SKM-1 (cell line): Measurements from ENCODE around the gene GRIK3.

ENCODE experiments used
- DNase-seq: peaks from one replicate; lab custom pipeline; 2025; ENCODE audit not compliant: unreplicated experiment; lab: John Stamatoyannopoulos, UW

GRIK3 gene

DNA sequence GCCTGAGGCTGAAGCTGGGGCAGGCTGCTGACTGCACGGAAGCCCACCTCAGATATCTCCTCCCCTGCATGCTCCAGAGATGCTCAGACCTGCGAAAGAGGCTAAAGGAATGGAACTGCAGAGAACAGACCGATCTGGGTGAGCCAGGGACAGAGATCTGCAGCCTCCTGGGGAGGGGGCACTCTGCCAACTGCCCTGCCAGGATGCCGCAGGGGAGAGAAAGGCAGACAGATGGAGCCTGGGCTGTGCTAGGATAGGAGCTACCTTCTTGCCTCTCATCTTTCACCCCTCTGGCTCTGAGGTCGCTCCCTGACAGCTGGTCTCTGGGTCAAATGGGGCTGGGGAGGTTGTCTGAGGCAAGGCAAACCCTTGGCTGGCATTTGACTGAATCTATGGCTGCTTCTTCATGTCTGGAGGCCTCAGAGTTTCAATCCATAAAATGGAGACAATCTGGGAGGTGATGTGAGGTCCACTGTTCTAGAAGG, 238.2 kb downstream of the GRIK3 start:
- DNase-seq: no peak

DNA sequence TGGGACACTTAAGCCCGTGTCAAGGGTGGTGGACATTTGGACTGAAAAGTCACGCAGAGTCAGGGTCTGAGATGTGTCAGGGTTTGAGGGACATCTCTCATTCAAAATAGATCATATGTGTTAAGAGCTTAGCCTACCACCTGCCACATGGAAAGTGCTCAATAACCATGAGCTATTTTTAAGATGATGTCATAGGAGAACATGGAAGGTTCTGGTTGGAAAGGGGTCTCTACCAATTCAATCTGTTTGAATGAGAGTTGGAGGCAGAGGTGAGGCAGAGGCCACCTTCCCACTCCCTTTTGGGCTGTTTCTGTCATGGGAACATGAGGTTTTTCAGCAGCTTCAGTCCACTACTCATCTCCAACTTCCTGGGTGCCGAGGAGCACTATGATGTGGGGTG, 239.9 kb downstream of the GRIK3 start:
- no peak for DNase-seq

DNA sequence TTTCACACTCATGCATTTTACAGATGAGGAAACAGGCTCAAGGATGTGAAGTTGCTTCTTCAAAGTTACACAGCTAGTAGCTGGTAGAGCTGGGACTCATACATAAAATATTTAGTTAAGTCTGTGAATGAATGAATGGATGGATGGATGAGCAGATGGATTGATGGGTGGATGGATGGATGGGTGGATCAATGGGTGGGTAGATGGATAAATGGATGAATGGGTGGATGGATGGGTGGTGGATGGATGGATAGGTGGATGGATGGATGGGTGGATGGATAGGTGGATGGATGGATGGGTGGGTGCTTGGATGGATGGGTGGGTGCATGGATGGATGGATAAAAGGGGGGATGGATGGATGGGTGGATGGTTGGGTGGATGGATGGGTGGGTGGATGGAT, 240.9 kb downstream of the GRIK3 start:
- no peak for DNase-seq

DNA sequence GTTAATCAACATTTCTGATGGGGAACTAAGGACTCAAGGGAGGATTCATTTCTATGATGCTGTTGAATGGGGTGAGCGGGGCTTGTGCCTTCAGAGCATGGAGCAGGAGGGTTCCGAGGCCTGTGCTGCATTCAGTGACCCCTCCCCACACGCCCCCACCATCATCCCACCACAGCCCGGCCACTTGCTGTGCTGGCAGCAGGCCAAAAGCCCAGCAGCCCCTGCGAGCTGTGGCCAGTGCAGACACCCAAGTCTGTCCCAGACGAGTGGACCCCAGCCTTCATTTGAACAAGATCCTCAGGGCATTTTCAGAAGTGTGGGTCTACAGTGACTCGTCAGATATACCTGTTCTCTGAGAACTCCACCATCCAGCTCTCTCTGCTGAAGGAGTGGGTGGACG, 242.0 kb downstream of the GRIK3 start:
- no peak for DNase-seq

DNA sequence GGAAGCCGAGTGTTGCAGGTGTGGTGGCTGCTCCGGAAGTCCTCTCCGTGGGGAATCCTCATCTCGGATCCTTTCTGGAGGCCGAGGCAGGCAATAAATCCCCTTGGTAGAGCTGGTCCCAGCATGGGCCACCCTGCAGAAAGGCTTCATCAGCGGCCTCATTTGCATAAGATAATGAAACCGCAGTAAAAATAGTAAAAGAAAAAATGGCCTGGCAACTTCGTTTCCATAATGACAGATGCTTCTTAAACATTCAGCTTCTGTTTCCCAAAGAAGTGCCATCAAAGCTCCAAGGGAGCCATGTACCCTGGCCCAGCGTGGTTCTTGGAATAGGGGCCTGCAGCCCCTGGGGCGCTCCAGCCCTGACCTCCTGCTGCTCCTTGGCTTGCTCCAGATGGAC, 244.1 kb downstream of the GRIK3 start:
- DNase-seq: no peak

DNA sequence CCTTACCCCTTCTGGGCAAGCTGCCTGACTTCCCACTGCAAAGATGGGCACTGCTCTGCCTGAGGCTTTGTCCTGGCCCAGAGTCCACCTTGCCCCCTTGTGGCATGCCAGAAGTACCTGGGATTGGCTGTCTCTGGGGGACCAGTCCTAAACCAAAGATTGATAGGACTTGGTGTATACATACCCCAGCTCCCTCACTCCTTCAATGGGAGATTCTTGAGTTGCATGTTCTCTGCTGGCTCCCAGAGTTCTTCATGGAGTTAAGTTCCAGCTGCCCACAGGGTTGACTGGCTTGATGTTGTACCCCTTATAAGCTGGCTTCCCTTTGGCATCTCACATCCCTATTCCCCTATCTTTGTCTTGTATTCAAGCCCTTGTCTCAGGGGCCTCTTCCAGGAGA, 244.8 kb downstream of the GRIK3 start:
- no peak for DNase-seq

DNA sequence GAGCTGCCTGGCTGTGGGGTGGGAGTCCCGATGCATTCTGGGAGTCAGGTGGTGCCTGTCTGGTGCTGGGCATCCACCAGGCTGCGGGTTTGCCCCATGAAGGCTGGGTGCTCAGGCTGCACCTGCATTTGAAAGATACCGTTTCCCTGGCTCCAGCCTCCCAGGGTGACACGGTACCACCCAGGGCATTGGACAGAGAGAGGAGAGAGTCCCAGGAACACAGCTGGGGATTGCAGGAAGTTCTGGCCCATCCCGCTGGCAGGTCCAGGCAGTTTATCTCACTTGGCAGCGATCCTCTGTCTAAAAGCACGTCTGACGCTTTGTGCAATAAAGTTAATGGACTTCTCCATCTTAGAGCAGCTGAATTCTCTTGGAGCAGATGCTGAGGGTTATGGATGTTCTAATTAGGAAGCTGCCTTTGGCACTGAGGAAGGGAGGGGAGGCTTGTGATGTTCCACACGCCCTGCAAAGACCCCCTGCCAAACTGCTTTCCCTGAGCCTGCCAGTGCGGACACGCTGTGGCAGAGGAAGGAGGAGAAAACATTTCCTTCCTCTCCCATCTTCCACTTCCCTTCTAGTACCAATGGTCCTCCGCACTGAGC, 246.9 kb downstream of the GRIK3 start:
- no peak for DNase-seq

DNA sequence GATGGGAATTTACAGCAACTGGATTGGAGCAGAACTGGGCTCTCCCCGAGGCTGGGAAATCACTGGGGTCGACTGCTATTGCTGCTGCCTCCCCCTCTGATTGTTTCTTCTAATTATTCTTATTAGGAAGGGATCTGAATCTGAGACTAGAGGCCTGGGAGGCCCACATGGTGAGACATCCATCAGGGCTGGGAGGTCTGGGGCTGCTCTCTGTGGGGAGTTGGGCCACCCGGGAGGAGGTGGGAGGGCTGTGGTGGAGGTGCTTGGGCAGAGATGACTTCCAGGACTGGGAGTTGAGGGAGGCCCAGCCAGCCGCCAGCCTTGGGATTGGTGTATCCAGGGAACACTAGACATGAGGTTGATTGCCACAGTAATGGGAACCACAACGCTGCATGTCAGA, 247.9 kb downstream of the GRIK3 start:
- no peak for DNase-seq

DNA sequence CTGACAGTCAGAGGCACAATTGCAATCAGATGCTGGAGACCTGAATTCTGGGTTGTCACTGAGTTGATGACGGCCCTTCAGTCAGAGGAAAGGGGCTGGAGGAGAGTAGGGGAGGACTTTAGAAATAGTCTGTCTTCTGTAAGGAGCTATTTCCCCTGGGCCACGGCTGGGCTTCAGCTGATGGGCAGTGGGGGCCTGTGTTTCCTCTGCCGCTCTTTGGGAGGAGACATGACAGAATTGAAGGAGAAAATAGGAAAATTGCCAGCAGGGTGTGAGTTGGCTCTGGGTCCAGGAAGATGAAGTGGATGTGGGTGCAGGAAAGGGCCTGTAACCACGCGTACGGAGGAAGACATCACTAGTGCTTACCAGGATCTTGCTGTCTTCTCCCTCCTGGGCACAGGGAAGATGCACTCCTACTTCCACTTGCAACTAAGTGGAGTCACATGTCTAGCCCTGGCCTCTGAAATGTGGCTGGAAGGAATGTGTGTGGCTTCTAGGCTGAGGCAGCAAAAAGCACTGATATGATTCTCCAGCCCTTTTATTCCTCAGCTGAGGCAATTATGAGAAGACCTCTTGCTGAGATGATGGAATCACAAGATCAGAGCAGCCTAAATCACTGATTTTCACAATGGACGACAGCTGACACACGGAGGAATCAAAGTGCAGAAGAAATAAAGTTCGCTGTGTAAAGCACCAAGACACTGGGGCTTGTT, 250.0 kb downstream of the GRIK3 start:
- DNase-seq: no peak

DNA sequence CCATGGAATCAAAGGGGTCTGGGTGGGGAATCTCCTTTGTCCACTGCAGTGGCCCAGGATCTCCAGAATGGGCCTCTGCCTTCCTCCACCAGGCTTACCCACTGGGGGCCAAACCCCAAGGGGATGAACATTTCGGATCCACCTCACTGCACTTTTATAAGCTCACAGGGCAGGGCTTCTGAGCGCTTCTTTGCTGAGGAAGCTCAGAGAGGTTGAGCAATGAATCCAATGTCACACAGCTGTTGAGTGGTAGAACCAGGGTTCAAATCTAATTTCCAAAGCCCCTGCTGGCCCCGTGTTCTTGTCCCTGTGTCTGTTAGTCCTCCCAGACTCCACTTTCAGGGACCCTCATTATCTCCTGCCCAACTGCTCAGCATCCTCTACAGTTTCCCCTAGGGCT, 250.8 kb downstream of the GRIK3 start:
- DNase-seq: no peak

DNA sequence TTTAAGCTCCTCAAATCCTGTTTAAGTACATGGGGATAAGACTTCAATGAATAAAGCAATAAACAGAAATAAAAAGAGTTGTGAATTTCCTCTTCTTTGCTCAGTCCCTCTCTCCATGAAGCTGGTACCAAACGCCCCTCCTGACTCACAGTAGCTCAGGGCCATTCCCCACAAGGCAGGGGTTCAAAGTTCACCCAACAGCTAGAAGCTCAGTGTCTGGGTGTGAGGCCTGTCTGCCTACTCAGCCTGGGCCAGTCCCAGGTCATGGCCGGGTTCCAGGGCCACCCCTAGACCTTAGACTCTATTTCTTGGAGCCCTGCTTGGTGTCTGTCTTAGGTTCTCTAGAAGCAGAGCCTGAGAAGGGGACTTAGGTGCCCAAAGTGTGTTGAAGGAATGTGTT, 251.5 kb downstream of the GRIK3 start:
- DNase-seq: no peak

DNA sequence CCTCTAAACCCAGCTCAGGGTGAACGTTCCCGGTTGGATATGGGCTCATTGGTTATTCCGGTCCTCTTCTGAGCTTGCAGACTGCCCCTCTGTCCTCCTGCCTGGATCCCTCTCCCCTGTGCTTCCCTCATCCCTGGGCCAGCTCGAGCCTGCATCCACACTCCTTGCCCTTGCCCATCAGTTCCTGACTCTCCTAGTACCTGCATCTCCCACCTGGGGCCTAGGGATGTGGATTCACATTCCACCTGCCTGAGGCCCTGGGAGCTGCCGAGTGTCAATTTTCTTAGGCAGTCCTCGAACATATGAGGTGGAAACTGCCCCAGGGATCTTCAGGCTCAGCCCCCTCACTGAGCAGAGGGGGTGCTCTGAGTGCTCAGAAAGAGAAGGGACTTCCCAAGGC, 252.2 kb downstream of the GRIK3 start:
- DNase-seq: no peak

DNA sequence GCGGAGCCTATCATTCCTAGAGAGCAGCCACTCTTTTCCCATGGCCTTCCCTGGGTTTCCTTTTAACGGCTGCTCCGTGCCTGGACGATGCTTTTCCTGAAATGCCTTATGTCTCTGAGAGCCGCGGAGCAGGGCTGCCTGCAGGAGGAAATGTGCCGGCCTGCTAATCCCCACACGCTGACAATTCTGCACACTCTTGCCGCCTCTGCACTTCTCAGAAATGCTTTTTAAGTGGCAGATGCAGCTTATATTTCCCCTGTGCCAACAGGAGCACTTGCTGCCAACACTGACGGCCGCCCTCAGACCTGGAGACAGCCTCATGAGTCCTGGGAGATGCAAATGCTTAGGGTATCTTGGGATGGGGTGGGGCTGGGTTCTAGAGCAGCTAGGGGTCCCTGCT, 253.2 kb downstream of the GRIK3 start:
- no peak for DNase-seq

DNA sequence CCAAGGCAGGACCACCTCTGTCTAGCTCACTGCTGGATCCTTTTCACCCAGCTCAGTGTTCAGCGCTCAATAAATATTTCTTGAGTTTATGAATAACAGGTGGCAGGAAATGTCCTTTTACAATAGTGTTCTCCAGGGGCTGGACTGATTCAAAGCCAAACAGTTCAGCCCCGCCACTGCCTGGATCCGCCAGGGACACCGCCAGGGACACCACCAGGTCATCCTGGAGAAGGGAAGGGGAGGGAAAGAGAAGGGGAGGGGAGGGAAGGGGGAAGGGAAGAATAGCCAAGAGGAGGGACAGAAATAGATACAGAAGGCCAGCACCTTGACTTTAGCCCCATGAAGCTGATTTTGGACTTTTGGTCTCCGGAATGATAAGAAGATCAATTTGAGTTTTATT, 255.6 kb downstream of the GRIK3 start:
- DNase-seq: no peak

DNA sequence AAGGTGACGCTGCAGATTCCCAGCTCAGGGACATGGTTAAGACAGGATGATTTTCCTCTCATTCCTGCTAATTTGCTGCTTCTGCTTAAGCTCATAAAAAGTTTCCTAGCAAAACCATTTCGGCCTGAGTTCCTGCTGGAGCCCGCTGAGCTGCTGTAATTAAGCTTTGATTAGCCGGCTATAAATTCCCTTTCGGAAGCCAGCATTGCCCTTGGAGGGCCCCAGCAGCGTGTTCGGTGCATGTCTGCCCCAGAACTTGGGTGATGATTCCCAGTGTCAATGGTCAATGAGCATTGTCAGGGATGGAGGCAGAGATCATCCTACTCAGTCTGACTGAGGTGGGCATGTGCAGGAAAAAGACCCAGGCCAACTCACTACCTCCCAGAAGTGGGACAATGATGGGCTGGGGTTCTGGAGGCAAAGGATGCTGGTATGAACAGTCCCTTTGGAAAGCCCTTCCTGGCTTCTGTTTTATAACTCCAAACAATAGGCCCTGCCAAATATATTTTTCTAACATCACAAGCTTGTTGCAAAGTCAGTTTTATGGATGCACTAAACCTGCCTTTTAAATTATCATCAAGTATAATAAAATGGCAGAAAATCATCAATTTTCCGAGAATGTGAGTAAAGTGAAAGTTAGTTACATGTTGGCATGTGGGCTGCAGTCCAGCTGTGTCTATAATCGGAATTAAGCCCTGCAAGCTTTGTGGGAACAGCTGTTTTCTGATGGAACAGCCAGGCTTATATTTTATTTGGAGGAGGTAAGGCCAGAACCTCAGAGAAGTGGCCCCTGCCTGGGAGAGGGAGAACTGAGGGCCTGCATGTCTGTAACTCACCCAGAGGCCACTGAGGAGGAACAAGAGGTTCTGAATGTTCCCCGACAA, 257.1 kb downstream of the GRIK3 start:
- no peak for DNase-seq

DNA sequence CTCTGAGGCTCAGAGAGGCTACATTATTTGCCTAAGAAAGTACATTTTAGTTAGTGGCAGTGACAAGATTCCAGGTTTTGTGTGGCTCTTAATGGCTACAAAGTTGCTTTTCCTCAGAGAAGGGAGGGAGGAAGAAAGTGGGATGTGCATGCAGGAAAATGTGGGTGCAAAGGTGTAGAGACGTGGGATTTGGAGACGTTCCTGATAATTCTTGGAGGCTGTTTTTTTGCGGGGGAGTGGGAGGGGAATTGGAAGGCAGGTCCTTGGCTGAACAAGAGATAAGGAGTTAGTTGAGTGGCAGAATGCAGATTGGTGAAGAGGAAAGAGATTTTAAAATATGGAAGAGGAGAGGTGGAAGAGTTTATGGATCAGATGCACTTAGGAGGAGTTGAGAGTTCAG, 258.1 kb downstream of the GRIK3 start:
- no peak for DNase-seq

DNA sequence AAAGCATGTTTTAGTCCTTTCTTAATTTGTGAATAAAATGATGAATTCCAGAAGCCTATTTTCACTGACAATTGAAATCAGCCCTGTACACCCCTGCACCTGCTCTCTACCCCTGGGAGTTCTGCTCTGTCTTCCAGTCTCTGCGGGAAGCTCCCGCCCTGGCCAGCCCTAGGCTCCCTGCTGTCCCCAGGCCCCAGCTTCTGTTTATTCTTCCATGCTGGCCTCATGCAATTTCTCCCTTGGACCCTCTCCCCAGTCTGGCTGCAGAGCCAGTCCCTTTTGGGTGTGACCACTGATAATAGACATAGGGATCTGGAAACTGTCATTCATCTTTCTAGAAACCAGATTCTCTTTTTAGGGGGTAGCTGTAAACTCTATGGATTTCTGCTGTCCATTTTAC, 258.6 kb downstream of the GRIK3 start:
- no peak for DNase-seq

DNA sequence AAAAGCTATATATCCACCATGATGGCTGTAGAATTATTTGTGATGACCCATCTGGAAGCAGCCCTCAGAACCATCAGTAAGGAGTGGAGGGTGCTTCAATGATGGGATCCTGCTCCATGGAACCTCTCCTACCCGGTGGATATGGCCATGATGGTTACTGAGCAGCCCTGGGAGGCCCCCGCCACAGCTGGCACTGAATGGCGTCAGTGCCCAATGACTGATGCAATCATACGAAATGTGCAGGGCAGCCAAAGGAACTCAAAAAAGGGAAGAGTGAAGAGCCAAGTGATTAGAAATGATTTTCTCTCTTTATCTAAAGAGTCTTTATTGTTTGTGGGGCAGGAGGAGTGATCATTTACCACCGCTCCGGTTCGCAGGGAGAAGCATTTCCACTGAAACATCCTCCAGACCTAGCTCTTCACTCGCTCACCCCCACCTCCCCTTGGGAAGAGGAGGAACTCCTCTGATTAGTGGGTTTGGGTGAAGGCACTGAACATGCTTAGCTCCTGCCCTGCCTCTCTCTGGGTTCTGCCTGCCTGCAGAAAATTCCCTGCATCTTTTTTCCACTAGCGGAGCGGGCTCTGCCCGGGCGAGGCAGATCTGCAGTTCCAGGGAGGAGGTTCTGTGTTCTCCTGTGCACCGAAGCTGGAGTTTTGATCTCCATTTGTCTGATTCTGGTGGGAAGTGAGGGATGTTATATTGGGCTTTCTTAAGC, 260.3 kb downstream of the GRIK3 start:
- DNase-seq: no peak

DNA sequence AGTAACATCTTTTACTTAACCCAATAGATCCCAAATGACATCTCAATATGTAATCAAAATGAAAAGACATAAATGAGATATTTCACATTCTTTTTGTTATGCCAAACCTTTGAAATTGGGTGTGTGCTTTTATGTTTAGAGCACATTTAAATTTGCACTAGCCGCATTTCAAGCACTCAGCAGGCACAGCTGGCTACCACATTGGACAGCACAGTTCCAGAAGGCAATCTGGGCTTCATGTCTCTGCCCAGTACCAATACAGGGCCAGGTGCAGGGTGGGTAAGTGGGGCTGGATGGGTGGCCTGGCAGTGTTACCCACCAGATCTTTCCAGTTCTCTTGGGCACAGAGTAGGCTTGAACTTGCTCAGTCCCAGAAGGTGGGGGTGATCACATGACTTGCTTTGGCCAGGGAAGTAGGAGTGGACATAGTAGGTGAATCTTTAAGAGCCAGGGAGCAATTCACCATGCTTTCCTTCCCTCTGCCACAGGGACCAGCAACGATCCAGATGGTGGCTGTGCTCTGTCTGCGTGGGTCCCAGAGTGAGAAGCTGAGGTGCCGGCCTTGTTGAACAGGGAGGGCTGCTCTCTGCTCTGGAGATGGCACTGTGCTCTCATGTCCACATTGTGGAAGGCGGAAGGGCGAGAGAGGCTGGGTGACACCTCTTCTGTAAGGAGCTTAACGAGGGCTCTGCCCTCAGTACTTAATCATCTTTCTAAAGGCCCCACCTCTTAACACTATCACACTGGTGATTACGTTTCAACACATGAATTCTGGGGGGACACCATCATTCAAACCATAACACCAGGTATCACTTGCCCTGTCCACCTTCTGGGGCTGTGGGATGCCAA, 261.4 kb downstream of the GRIK3 start:
- DNase-seq: no peak

DNA sequence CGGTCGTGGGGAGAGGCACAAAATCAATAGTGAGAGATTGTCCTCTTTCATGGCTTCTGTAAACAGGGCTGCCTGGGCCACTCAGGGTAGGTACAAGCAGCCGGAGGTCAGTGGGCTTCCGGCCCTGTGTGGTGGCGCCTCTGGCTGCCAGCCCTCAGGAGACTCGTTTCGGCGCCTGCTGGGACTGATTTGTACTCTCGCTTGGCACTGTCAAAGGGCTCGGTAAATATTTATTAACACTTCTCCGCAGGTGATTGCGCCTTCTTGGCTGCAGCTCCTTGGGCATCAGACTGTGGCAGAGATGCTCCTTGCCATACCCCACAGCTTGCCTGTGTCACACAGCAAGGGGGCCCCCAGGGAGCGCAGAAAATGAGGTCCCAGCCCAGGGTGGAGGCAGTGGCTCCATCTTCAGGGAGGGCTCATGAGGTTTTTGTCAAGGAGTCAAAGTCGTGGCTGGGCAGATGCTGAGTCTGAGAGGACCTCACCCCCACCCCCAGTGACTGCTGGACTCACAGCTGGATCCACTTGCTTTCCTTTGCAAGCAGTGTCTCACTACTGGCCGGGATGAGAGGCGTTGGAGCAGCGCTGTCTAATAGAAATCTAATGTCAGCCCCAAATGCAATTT, 262.5 kb downstream of the GRIK3 start:
- DNase-seq: no peak
